ENCODE measurements around the gene LGALS3BP.

Gene LGALS3BP

DNA sequence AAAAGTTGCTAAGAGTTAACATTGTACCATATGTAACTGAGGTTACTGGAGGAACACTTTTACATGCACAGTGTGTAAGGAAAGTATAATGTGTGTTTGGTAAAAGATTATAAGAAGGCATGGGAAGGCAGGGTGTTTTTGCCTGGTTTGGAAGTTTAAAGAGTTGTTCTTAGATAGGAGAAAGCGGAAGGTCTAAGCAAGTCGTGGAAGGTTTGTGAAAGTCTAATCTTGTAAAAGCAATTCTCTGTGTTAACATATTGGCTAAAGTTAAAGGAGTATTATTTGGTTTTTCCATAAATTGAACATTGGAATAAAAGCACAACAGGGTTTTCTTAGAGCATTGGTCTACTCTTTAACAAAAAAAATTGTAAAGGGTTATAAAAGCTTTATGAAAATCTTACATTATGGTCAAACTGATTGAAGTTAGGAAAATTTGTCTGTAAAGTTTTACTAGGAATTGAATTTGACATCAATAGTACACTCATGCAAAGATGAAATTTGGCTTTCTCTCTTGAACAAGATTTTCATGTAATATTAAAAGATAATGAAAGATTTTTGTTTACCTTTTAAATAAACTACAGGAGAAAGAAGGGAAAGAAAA, 34.5 kb upstream of the LGALS3BP start:
- DNase-seq, result no peak

DNA sequence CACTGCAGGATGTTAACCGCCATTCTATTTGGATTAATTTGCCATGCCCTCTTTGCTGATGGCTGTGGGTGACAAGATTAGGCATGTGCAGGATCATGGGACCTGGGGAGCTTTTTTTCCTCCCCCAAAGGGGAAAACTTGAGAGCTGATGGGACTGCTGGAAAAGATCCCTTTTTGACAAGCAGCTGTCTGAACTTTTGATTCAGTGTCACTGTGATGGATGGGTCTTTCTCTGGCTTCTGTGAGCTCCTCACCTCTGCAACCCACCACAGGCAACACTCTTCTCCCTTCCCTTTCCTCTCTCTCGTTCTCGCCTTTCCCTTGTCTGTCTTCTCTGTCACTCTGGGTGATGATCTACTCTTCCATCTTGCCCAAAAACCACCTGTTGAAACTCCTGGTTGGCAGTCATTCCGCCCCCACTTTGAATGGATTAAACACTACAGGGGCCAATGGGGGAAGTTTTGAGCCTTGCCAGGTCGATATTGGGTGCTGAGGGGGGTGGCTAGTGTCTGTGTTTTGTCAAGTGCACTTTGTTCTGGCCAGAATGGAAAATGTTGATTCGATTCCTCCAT, 32.9 kb upstream of the LGALS3BP start:
- no peak for DNase-seq

DNA sequence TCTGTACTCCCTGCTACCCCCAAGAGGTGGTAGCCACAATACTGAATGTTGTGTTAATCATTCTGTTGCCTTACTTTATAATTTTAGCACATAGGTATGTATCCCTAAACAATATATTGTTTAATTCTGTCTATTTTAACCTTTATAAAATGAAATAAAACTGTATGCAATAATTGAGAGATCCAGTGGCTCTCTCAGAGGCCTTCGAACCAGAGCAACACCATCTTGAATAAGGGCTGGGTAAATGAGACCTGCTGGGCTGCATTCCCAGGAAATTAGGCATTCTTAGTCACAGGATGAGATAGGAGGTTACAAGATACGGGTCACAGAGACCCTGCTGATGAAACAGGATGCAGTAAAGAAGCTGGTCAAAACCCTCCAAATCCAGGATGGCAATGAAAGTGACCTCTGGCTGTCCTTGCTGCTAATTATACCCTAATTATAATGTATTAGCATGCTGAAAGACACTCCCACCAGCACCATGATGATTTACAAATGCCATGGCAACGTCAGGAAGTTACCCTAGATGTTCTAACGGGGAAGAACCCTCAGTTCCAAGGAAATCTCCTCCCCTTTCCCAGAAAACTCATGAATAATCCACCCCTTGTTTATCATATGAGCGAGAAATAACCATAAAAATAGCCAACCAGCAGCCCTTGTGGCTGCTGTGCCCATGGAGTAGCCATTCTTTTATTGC, 31.9 kb upstream of the LGALS3BP start:
- no peak for DNase-seq

DNA sequence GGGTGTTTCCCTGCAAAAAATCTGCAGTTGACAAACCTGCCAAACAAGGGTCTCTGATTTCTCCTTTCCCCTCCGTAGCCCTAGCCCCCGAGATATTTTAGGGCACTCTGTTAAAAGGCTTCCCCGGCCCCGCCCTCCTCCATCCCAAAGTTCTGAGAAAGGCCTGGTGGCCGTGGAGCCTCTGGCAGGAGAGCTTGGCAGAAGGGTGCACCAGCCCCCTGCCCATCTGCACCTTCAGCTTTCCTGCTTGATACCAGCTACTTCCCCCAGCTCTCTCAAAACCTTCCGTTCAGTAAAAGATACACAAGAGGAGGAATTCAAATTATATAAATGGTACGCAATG, 30.6 kb upstream of the LGALS3BP start:
- DNase-seq, result no peak

DNA sequence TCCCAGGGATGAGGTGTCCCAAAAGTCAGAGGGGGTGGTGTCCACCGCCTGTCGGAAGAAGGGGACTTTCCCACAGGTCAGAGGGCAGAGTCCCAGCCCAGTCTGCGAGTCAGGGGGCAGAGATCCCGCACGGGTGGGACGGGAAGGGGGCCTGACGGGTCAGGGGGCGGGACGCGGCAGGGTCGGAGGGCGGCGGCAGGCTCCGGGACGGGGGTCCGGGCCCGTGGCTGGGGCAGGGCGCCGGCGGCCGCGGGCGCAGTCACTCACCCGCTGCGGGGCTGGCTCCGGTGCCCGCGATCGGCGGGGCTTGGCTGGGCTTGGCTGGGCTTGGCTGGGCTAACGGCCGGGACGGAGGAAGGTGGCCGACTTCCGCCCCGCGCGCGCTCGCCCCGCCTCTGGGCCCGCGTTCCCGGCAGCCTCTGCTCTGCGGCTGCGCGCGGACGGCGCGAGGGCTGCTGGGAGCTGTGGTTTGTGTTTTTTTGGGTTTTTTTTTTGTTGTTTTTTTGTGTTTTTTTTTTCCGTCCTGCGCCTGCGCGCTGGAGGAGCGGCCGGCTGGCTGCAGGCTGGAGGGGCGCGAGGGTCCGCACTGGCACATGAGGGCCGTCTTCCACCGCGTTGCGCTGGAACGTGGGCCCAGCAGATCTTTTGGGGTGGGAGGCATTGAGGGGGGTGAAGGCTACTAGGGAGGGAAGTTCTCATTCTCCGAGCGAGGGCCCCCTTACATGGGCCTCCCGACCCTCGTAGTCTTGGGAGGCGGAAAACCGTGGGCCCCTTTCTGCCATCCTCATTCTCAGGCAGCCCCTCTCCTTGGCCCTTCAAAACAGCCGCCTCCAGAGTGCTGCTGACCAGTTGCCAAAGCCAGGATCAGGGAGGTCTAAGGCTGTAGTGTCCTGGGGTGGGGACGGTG, 29.9 kb upstream of the LGALS3BP start, which contains the start of gene CANT1:
CANT1 (minus strand) TSS at position 368 of the 907 bp plus-strand sequence. CDS start 12,142 bp downstream, outside the sequence.
- peak; percentile 84 for DNase-seq

DNA sequence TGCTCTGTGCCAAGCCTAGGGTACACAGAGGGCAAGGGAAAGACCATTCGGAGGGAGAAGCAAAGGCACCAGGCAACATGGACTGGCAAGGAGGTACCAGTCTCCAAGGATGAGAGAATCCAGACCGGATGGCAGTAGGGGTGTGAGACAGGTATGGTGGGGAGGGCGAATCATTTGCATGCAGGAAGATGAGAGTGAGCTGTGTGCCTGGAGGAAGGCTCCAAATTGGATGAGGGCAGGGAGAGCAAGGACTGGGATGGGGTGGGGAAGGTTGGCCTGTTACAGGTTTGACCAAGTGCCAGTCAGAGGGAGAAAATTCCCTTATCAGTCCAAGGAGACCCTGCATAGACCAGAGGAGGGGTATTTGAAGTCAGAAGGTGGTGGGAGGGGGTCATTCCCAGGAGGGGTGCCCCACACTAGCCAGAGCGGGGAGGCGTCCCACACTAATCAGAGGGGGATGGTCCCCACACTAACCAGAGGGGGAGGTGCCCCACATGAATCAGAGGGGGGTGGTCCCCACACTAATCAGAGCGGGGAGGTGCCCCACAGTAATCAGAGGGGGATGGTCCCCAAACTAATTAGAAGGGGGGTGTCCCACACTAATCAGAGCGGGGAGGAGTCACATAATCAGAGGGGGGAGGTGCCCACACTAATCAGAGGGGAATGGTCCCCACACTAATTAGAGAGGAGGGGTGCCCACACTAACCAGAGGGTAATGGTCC, 29.1 kb upstream of the LGALS3BP start:
- no peak for DNase-seq

DNA sequence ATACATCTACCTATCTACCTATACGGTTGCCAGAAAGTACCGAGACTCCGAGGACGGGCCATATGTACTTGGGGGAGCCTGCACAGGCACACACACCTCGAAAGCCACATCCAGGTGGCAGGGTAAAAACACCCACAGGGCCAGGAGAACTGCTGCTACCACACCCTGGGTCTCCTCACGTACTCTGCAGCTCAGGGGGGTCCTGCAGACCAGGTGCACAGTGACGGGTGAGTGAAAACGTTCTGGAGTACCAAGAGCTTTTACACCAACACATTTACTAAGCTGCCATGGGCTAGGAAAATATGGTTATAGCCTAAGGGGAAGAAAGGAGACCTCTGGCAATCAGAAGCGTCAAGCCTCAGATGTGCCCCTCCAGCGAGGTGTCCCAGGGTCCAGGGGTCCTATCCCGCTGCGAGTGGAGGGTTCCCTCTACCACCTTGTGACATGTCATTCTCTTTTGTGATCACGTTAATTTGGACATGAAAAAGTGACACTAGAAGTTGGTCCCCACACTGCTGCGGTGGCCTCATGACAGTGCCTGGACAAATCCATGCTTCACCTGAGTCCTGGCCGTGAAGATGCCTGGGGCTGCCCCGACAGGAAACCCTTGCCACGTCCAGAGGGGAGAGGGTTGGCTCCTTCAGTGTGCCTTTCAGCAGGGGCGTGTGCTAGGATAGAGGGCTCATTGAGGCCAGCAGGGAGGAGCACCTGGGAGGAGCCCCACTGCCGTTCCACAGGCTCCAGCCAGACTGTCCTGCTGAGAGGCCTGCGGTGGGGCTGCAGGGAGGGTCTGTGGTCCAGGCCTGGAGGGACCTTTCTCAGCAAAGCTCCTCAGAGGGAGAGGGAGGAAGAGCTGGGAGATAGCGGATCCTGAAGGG, 28.0 kb upstream of the LGALS3BP start:
- DNase-seq, result no peak

DNA sequence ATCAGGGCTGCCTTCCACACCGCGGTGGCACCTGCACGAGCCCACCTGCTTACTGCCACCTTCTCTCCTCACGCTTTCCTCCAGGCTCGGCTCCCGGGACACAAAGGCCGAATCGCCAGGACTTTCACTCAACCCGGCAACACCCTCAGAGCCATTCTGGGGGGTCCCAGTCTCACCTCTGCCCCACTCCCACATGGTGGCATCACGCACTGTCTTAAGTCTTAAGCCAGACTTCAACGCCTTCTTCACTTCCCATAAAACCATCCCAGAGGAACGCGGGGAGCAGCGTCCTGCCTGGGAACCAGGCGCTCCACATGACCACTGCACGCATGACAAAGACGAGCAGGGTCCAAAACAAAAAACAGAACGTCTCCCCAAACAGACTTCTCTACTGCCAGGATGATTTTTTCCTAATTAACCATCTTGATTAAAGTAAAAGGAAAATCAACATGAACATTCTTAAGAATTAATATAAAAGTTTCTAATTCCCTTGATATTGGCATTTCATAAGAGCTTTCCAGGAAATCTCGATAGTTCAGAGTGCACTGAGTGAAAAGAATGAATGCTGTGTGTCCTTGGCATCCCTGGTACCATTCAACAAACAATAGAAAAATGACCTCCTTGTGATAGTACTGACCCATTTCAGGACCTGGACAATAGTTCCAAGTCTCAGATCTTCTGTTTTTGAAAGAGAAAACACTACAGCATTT, 27.2 kb upstream of the LGALS3BP start:
- DNase-seq, result no peak

DNA sequence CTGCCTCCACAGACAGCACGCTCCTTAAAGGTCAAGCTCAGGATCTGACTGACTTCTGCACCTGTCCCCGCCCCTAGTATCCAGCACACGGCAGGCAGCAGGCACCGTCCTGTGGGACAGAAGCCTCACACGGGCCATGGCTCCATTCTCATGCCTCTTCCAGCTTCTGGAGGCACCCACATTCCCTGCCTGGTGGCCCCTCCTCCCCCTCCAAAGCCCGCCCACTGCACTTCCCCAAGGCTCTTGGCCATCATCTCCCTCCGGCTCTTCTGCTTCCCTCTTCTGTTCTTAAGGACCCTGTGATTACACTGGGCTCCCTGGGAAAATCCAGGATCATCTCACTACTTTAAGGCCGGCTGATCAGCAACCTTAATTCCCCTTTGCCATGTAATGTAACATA, 26.3 kb upstream of the LGALS3BP start:
- no peak for DNase-seq

DNA sequence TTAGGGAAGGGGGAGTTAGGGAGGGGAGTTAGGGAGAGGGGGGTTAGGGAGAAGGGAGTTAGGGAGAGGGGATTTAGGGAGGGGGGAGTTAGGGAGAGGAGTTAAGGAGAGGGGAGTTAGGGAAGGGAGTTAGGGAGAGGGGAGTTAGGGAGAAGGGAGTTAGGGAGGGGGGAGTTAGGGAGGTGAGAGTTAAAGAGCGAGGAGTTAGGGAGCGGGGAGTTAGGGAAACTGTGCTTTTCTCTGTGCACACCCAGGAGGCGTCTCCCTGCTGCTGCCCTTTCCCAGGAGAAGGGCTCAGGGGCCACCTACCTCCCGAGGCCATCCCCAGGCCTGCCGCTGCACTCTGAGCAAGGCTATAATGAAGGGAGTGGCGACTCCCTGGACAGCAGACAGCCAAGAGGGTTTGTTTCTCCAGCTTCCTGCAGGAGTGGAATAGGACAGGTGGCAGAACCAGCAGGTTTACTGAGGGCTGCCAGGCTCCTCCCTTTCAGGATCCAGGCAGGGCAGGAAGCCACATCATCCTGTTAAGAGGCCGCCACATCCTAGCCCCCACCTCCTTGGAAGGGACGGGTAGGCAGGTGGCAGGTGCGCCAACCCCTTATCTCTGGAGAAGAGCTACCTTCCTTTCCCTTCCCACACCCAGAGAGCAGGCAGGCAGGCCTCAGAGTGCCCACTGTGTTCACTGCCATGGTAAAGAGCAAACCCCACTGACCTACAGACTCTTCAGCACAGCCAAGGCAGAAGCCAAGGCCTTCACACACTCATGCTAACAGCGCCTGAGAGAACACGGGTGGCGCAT, 25.5 kb upstream of the LGALS3BP start:
- no peak for DNase-seq

DNA sequence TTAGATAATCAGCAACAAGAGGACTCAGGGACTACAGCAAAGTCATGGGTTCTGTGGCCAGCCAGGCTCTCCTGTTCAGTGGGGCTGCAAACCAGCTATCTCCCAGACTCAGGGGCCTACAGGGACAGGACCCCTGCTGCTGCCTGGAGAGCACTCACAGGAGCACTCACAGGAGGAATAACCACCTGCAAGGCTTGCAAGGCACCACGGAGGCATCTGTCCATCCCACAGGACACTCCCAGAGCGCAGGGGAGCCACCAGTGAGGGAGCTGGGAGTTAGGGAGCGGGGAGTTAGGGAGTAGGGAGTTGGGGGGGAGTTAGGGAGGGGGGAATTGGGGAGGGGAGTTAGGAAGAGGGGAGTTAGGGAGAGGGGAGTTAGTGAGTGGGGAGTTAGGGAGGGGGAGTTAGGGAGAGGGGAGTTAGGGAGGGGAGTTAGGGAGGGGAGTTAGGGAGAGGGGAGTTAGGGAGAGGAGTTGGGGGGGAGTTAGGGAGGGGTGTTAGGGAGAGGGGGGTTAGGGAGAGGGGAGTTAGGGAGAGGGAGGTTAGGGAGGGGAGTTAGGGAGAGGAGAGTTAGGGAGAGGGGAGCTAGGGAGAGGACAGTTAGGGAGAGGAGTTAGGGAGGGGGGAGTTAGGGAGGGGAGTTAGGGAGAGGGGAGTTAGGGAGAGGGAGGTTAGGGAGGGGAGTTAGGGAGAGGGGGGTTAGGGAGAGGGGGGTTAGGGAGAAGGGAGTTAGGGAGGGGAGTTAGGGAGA, 24.1 kb upstream of the LGALS3BP start:
- no peak for DNase-seq

DNA sequence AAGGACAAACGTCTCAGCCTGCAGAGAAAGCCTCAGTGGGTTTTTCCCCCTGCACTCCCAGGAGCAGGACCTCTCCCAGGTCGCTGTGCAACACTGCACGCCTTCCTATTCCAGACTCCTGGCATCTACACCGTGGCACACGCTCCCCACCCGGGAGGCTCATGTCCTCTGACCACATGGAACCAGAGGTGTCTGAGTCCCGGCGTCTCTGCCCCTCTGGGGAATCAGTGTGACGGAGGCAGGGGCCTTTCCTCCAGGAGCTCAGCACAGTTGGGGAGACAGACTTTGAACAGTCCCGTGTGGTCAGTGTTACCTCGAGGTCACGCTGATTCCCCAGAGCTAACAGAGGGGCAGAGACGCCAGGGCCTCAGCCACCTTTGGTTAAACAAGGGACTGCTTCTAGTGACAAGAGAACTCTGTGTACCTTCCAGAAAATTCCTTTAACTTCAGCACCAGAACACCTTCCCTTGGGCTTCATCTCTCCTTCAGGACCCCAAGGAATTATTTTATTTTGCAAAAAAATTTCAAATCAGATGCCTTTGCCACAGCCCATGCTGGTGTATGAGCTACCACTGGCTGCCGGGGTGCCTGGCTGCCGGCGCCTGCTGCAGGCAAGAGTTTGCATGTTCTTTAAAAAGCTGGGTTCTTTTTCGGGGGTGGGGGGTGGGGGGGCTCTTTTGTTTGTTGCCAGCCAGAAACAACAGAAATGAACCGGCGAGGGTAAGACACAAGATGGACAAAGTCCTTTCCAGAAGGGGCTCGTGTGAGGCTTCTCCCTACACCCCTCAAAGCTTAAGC, 23.3 kb upstream of the LGALS3BP start:
- no peak for DNase-seq

DNA sequence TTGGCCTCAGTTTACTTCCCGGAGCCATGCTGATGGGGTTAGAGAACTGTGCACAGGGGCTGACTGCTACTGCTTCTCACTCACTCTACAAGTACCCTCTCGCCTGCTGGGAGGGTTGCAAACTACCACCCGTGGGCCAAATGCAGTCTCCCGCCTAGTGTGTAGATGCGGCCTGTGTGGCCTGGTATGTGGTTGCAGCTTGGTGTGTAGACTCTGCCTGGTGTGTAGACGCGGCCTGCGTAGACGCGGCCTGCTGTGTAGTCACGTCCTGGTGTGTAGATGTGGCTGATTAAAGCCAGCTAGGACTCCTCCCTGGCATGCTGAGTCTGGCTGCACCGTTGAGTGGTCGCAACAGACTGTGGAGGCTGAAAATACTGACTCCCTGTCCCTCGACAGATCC, 22.6 kb upstream of the LGALS3BP start:
- DNase-seq, result no peak

DNA sequence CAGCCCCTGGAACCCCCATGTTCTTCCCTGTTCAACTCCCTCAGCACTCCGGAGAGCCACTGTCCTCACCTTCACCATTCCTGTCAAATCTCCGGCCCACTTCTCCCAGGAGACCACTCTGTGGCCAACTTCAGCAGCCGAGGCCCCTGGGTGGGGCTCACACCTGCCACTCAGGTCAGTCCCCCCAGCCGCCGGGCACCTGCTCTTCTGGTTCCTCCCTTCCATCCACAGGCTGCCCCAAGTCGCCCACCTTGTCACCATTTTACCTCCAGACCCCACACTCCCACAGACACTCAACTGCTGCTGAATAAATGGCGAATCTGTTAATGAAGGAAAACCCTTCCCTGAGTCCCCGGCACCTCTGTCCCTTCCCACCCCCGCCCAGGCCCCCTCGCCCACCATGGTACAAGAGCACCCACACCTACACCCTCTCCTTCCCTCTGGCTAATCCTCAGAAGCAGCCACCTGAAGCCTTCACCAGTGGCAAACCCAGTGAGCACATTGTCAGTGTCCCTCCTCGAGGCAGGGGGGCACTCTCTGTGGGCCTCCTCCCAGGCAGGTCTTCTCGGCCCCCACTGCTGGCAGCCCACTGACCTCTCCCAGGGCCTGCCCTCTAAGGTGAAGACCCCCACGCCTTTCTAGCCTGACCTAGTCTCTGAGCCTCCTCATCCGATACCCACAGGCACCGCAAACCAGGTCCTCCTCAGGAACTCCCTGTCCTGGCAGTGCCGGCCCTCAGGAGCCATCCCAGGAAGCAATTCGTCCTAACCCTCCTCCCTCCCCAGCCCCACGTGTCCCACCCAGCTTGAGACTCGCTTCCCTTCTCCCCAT, 21.7 kb upstream of the LGALS3BP start:
- DNase-seq, result no peak

DNA sequence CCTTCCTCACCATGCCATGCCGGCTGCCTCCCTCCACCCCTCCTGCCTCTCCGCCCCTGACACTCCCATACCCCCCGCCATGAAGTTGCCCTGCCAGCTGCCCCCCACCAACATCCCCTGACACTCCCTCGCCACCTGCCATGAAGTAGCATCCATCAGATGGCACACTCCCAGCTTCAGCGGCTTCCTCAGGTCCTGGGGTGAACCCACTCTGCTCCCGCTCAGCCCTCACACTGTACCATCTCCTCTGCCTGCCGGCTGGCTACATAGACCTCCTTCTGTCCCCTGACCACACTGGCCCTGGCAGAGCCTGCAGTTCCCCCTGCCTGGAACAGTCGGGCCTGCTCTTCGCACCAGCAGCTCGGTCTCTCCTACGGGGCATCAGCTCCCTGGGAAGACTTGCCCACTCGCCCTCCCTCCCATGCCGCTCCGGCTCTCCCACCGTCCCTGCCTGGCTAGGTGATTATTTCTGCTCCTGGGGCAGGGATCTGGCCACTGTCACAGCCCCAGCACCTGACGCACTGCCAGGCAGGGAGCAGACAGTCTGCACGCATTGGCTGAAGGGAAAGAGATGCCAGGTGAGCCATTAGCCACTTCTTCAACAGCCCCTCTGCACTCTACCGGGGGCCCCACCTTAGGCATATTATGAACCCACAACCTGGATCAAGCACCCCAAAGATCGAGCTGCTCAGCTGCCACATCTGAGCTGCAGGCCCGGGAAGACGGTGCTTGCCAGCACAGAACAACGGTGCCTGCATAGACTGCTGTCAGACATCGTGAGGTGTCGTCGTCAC, 20.9 kb upstream of the LGALS3BP start:
- DNase-seq, result no peak

DNA sequence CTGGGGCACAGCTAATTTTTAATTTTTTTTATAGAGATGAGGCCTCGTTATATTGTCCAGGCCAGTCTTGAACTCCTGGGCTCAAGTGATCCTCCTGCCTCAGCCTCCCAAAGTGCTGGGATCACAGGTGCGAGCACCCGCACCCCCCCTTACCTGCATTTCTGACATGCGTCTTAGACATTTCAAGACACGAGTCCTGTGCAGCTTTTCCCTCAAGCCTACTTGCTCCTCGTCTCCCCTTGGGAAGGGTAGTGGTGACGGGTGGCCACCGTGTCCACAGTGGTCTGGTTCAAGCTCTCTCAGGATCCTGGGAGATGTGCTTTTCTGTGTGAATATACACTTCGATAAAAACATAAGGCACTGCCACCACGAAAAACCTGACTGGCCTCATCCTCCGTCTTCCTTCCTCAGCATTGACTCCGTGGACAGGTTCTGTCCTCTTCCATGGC, 20.2 kb upstream of the LGALS3BP start:
- DNase-seq, result no peak
